ENCODE results near the gene IGSF9B.

The IGSF9B gene

GRCh38 chr11:133999355-133999754, 42.6 kb upstream of the IGSF9B start:
- Histone ChIP-seq H2AFZ (ENCODE audit: low read length) (no peak overlapping the region), H3K14ac (ENCODE audit: low read length) (peak overlapping the region; percentile 85), H2AK5ac (ENCODE audit: low read depth, low read length) (peak overlapping the region; percentile 68), H3K18ac (ENCODE audit: low read length) (peak overlapping the region; percentile 19), H3K4me3 (ENCODE audit: low read length in 2 of 2) (no peak overlapping the region), H4K8ac (ENCODE audit: low read depth, low read length) (peak overlapping the region; percentile 56), H3K27me3 (ENCODE audit: control insufficient read depth in 3 of 3, insufficient read depth in 3 of 3, low read depth in 1 of 3, low read length in 3 of 3) (no peaks in the 10 kb centered on the region), H2BK15ac (ENCODE audit: low read length) (no peak overlapping the region), H2BK5ac (ENCODE audit: low read length) (no peak overlapping the region), H4K91ac (ENCODE audit: low read depth, low read length, poor library complexity) (no peak overlapping the region), H3K79me1 (ENCODE audit: low read depth, low read length) (no peaks in the 10 kb centered on the region), H3K9ac (ENCODE audit: low read depth, low read length, poor library complexity) (no peak overlapping the region), H2BK120ac (ENCODE audit: low read depth, low read length) (no peak overlapping the region), H3K36me3 (replicated peaks in 1 of 2; ENCODE audit: control insufficient read depth in 2 of 2, insufficient read depth in 2 of 2, low read length in 2 of 2) (no peaks in the 10 kb centered on the region), H3K9me3 (replicated peaks in 1 of 2; ENCODE audit: control insufficient read depth in 2 of 2, insufficient read depth in 1 of 2, low read depth in 1 of 2, low read length in 2 of 2) (peaks cover 0 to 1% of the 10 kb centered on the region in 2 donors), H3K4ac (ENCODE audit: low read length) (peak overlapping the region; percentile 27), H2BK12ac (ENCODE audit: low read length) (no peak overlapping the region), H3K4me2 (ENCODE audit: insufficient read depth, low read length, poor library complexity, severe bottlenecking) (no peak overlapping the region), H3K27ac (replicated peaks; ENCODE audit: low read length) (no peak overlapping the region), H3K4me1 (ENCODE audit: control insufficient read depth in 2 of 2, insufficient read depth in 1 of 2, low read depth in 1 of 2, low read length in 2 of 2) (no peaks in the 10 kb centered on the region), H3K23ac (ENCODE audit: low read depth, low read length, poor library complexity) (no peak overlapping the region)
- no CpG with 5 or more reads among the region's 11 CpGs for WGBS, 2 donors (ENCODE audit: extremely low coverage in 2 of 2, insufficient read length in 2 of 2, insufficient replicate concordance in 1 of 2)
- DNase-seq (ENCODE audit: low spot score), result no peak

GRCh38 chr11:133997554-133997953, 40.8 kb upstream of the IGSF9B start:
- Histone ChIP-seq H3K23ac (ENCODE audit: low read depth, low read length, poor library complexity) (no peak overlapping the region), H3K4ac (ENCODE audit: low read length) (no peak overlapping the region), H3K9ac (ENCODE audit: low read depth, low read length, poor library complexity) (no peak overlapping the region), H3K18ac (ENCODE audit: low read length) (peak overlapping the region; percentile 63), H4K91ac (ENCODE audit: low read depth, low read length, poor library complexity) (no peak overlapping the region), H2BK120ac (ENCODE audit: low read depth, low read length) (no peak overlapping the region), H2AK5ac (ENCODE audit: low read depth, low read length) (no peak overlapping the region), H3K4me3 (ENCODE audit: low read length in 2 of 2) (no peak overlapping the region), H2AFZ (ENCODE audit: low read length) (no peak overlapping the region), H3K79me1 (ENCODE audit: low read depth, low read length) (no peaks in the 10 kb centered on the region), H3K36me3 (replicated peaks in 1 of 2; ENCODE audit: control insufficient read depth in 2 of 2, insufficient read depth in 2 of 2, low read length in 2 of 2) (no peaks in the 10 kb centered on the region), H3K9me3 (replicated peaks in 1 of 2; ENCODE audit: control insufficient read depth in 2 of 2, insufficient read depth in 1 of 2, low read depth in 1 of 2, low read length in 2 of 2) (peaks cover 0 to 1% of the 10 kb centered on the region in 2 donors), H3K4me1 (ENCODE audit: control insufficient read depth in 2 of 2, insufficient read depth in 1 of 2, low read depth in 1 of 2, low read length in 2 of 2) (no peaks in the 10 kb centered on the region), H3K27me3 (ENCODE audit: control insufficient read depth in 3 of 3, insufficient read depth in 3 of 3, low read depth in 1 of 3, low read length in 3 of 3) (no peaks in the 10 kb centered on the region), H3K4me2 (ENCODE audit: insufficient read depth, low read length, poor library complexity, severe bottlenecking) (no peak overlapping the region), H2BK5ac (ENCODE audit: low read length) (no peak overlapping the region), H2BK15ac (ENCODE audit: low read length) (peak overlapping the region; percentile 83), H3K14ac (ENCODE audit: low read length) (no peak overlapping the region), H4K8ac (ENCODE audit: low read depth, low read length) (no peak overlapping the region), H3K27ac (replicated peaks; ENCODE audit: low read length) (no peak overlapping the region), H2BK12ac (ENCODE audit: low read length) (no peak overlapping the region)
- DNase-seq (ENCODE audit: low spot score), result no peak
- no CpG with 5 or more reads among the region's 5 CpGs for WGBS, 2 donors (ENCODE audit: extremely low coverage in 2 of 2, insufficient read length in 2 of 2, insufficient replicate concordance in 1 of 2)

DNA sequence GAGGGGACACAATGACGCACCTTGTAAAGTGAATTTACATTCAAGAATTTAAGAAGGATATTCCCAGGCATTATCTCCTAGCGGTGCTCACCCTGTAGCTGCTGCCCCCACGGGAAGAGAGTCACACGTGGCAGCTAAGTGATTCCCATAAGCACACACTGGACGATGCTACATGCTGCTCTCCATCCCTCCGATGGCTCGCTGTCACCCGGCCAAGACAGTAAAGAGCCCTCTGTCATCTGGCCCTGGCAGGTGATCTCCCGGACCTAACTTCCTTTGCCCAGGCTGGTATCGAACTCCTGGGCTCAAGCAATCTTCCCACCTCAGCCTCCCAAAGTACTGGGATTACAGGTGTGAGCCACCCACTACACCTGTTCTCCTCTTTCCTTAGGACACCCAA, 39.9 kb upstream of the IGSF9B start:
- Histone ChIP-seq H4K91ac (ENCODE audit: low read depth, low read length, poor library complexity) (no peak overlapping the region), H2BK5ac (ENCODE audit: low read length) (no peak overlapping the region), H3K9ac (ENCODE audit: low read depth, low read length, poor library complexity) (no peak overlapping the region), H3K23ac (ENCODE audit: low read depth, low read length, poor library complexity) (no peak overlapping the region), H3K36me3 (replicated peaks in 1 of 2; ENCODE audit: control insufficient read depth in 2 of 2, insufficient read depth in 2 of 2, low read length in 2 of 2) (no peaks in the 10 kb centered on the region), H2AK5ac (ENCODE audit: low read depth, low read length) (no peak overlapping the region), H2BK15ac (ENCODE audit: low read length) (no peak overlapping the region), H4K8ac (ENCODE audit: low read depth, low read length) (no peak overlapping the region), H3K14ac (ENCODE audit: low read length) (no peak overlapping the region), H3K4ac (ENCODE audit: low read length) (no peak overlapping the region), H3K27me3 (ENCODE audit: control insufficient read depth in 3 of 3, insufficient read depth in 3 of 3, low read depth in 1 of 3, low read length in 3 of 3) (peaks cover 0 to 7% (median 0%) of the 10 kb centered on the region in 3 experiments), H3K18ac (ENCODE audit: low read length) (no peak overlapping the region), H3K9me3 (replicated peaks in 1 of 2; ENCODE audit: control insufficient read depth in 2 of 2, insufficient read depth in 1 of 2, low read depth in 1 of 2, low read length in 2 of 2) (peaks cover 0 to 1% of the 10 kb centered on the region in 2 donors), H3K4me1 (ENCODE audit: control insufficient read depth in 2 of 2, insufficient read depth in 1 of 2, low read depth in 1 of 2, low read length in 2 of 2) (no peaks in the 10 kb centered on the region), H3K4me2 (ENCODE audit: insufficient read depth, low read length, poor library complexity, severe bottlenecking) (no peak overlapping the region), H3K4me3 (ENCODE audit: low read length in 2 of 2) (no peak overlapping the region), H3K79me1 (ENCODE audit: low read depth, low read length) (no peaks in the 10 kb centered on the region), H2BK120ac (ENCODE audit: low read depth, low read length) (no peak overlapping the region), H2BK12ac (ENCODE audit: low read length) (no peak overlapping the region), H2AFZ (ENCODE audit: low read length) (no peak overlapping the region), H3K27ac (replicated peaks; ENCODE audit: low read length) (no peak overlapping the region)
- DNase-seq (ENCODE audit: low spot score), result no peak
- WGBS, 2 donors (ENCODE audit: extremely low coverage in 2 of 2, insufficient read length in 2 of 2, insufficient replicate concordance in 1 of 2), result no CpG with 5 or more reads among the region's 10 CpGs

GRCh38 chr11:133995066-133995465, 38.3 kb upstream of the IGSF9B start:
- H3K4me2 ChIP-seq (ENCODE audit: insufficient read depth, low read length, poor library complexity, severe bottlenecking), result no peak overlapping the region
- H3K14ac ChIP-seq (ENCODE audit: low read length), result no peak overlapping the region
- DNase-seq (ENCODE audit: low spot score), result no peak
- no peak overlapping the region for H2BK120ac ChIP-seq (ENCODE audit: low read depth, low read length)
- no peak overlapping the region for H3K18ac ChIP-seq (ENCODE audit: low read length)
- no peak overlapping the region for H3K9ac ChIP-seq (ENCODE audit: low read depth, low read length, poor library complexity)
- H3K9me3 ChIP-seq (replicated peaks in 1 of 2; ENCODE audit: control insufficient read depth in 2 of 2, insufficient read depth in 1 of 2, low read depth in 1 of 2, low read length in 2 of 2), result no peaks in the 10 kb centered on the region
- no peak overlapping the region for H3K4ac ChIP-seq (ENCODE audit: low read length)
- no peak overlapping the region for H3K23ac ChIP-seq (ENCODE audit: low read depth, low read length, poor library complexity)
- H3K36me3 ChIP-seq (replicated peaks in 1 of 2; ENCODE audit: control insufficient read depth in 2 of 2, insufficient read depth in 2 of 2, low read length in 2 of 2), result no peaks in the 10 kb centered on the region
- no peak overlapping the region for H3K27ac ChIP-seq (replicated peaks; ENCODE audit: low read length)
- no peak overlapping the region for H2BK15ac ChIP-seq (ENCODE audit: low read length)
- no peaks in the 10 kb centered on the region for H3K79me1 ChIP-seq (ENCODE audit: low read depth, low read length)
- H4K8ac ChIP-seq (ENCODE audit: low read depth, low read length), result no peak overlapping the region
- WGBS, 2 donors (ENCODE audit: extremely low coverage in 2 of 2, insufficient read length in 2 of 2, insufficient replicate concordance in 1 of 2), result no CpG with 5 or more reads among the region's 8 CpGs
- peaks cover 0 to 23% (median 0%) of the 10 kb centered on the region in 3 experiments for H3K27me3 ChIP-seq (ENCODE audit: control insufficient read depth in 3 of 3, insufficient read depth in 3 of 3, low read depth in 1 of 3, low read length in 3 of 3)
- H3K4me1 ChIP-seq (ENCODE audit: control insufficient read depth in 2 of 2, insufficient read depth in 1 of 2, low read depth in 1 of 2, low read length in 2 of 2), result no peaks in the 10 kb centered on the region
- no peak overlapping the region for H3K4me3 ChIP-seq (ENCODE audit: low read length in 2 of 2)
- no peak overlapping the region for H2AFZ ChIP-seq (ENCODE audit: low read length)
- H2AK5ac ChIP-seq (ENCODE audit: low read depth, low read length), result no peak overlapping the region
- no peak overlapping the region for H4K91ac ChIP-seq (ENCODE audit: low read depth, low read length, poor library complexity)
- H2BK5ac ChIP-seq (ENCODE audit: low read length), result no peak overlapping the region
- H2BK12ac ChIP-seq (ENCODE audit: low read length), result no peak overlapping the region
